ENCODE data around the gene CNTN5.

Gene CNTN5

GRCh38 chr11:99513368-99513767, 492.6 kb downstream of the CNTN5 start:
- TF ChIP-seq BACH2 (CRISPR knock-in tag; IDR thresholded peaks at IDR 0.05; ENCODE audit: borderline replicate concordance) (no peak), ARNTL (CRISPR knock-in tag; IDR thresholded peaks at IDR 0.05; ENCODE audit: borderline replicate concordance, low read depth) (no peak), CSRNP3 (CRISPR knock-in tag; IDR thresholded peaks at IDR 0.05) (no peak), RARB (CRISPR knock-in tag; IDR thresholded peaks at IDR 0.05) (no peak), TCF4 (CRISPR knock-in tag; IDR thresholded peaks at IDR 0.05; ENCODE audit: borderline replicate concordance) (no peak), OSR1 (CRISPR knock-in tag; IDR thresholded peaks at IDR 0.05) (no peak), ESRRG (CRISPR knock-in tag; IDR thresholded peaks at IDR 0.05) (no peak), ZFP30 (CRISPR knock-in tag; IDR thresholded peaks at IDR 0.05) (no peak), CSDC2 (CRISPR knock-in tag; IDR thresholded peaks at IDR 0.05) (no peak), PATZ1 (CRISPR knock-in tag; IDR thresholded peaks at IDR 0.05; ENCODE audit: borderline replicate concordance) (no peak), SNAI2 (CRISPR knock-in tag; IDR thresholded peaks at IDR 0.05) (no peak), ZFP3 (CRISPR knock-in tag; IDR thresholded peaks at IDR 0.05) (no peak), PPARA (CRISPR knock-in tag; IDR thresholded peaks at IDR 0.05; ENCODE audit: borderline replicate concordance) (no peak), GLIS3 (CRISPR knock-in tag; IDR thresholded peaks at IDR 0.05) (no peak), ZNF8 (CRISPR knock-in tag; IDR thresholded peaks at IDR 0.05) (no peak), ZNF565 (CRISPR knock-in tag; conservative IDR thresholded peaks at IDR 0.05; ENCODE audit: low read depth) (no peak)
- TF ChIP-seq, protein P1, sequence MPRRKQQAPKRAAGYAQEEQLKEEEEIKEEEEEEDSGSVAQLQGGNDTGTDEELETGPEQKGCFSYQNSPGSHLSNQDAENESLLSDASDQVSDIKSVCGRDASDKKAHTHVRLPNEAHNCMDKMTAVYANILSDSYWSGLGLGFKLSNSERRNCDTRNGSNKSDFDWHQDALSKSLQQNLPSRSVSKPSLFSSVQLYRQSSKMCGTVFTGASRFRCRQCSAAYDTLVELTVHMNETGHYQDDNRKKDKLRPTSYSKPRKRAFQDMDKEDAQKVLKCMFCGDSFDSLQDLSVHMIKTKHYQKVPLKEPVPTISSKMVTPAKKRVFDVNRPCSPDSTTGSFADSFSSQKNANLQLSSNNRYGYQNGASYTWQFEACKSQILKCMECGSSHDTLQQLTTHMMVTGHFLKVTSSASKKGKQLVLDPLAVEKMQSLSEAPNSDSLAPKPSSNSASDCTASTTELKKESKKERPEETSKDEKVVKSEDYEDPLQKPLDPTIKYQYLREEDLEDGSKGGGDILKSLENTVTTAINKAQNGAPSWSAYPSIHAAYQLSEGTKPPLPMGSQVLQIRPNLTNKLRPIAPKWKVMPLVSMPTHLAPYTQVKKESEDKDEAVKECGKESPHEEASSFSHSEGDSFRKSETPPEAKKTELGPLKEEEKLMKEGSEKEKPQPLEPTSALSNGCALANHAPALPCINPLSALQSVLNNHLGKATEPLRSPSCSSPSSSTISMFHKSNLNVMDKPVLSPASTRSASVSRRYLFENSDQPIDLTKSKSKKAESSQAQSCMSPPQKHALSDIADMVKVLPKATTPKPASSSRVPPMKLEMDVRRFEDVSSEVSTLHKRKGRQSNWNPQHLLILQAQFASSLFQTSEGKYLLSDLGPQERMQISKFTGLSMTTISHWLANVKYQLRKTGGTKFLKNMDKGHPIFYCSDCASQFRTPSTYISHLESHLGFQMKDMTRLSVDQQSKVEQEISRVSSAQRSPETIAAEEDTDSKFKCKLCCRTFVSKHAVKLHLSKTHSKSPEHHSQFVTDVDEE (CRISPR knock-in tag; IDR thresholded peaks at IDR 0.05): no peak
- TF ChIP-seq, protein P2, sequence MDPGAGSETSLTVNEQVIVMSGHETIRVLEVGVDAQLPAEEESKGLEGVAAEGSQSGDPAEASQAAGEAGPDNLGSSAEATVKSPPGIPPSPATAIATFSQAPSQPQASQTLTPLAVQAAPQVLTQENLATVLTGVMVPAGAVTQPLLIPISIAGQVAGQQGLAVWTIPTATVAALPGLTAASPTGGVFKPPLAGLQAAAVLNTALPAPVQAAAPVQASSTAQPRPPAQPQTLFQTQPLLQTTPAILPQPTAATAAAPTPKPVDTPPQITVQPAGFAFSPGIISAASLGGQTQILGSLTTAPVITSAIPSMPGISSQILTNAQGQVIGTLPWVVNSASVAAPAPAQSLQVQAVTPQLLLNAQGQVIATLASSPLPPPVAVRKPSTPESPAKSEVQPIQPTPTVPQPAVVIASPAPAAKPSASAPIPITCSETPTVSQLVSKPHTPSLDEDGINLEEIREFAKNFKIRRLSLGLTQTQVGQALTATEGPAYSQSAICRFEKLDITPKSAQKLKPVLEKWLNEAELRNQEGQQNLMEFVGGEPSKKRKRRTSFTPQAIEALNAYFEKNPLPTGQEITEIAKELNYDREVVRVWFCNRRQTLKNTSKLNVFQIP (CRISPR knock-in tag; IDR thresholded peaks at IDR 0.05; ENCODE audit: borderline replicate concordance, low read depth): no peak
- ATAC-seq: no peak

DNA sequence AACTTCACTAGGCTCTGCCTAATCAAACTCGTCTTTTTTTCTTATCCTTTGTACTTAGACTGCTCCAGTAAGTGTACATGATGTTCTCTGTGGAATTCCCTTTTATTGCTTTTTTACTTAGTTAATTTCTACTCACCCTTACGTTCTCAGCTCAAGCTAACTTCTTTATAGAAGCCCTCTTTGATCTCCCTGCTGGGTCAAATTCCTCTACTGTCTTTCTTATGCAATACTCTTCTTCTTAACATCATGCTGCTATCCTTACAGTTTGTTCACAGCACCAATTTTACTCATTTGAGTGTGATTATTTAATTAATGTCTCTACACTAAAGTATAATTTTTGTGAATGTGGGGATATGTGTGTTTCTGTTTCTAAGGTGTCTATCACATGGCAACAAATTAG, 498.3 kb downstream of the CNTN5 start:
- TF ChIP-seq ZNF565 (CRISPR knock-in tag; conservative IDR thresholded peaks at IDR 0.05; ENCODE audit: low read depth): no peak
- TF ChIP-seq CSDC2 (CRISPR knock-in tag; IDR thresholded peaks at IDR 0.05): no peak
- TF ChIP-seq ZNF70 (CRISPR knock-in tag; IDR thresholded peaks at IDR 0.05): no peak
- no peak for TF ChIP-seq ARNTL (CRISPR knock-in tag; IDR thresholded peaks at IDR 0.05; ENCODE audit: borderline replicate concordance, low read depth)
- TF ChIP-seq CSRNP3 (CRISPR knock-in tag; IDR thresholded peaks at IDR 0.05): no peak
- TF ChIP-seq, protein P3, sequence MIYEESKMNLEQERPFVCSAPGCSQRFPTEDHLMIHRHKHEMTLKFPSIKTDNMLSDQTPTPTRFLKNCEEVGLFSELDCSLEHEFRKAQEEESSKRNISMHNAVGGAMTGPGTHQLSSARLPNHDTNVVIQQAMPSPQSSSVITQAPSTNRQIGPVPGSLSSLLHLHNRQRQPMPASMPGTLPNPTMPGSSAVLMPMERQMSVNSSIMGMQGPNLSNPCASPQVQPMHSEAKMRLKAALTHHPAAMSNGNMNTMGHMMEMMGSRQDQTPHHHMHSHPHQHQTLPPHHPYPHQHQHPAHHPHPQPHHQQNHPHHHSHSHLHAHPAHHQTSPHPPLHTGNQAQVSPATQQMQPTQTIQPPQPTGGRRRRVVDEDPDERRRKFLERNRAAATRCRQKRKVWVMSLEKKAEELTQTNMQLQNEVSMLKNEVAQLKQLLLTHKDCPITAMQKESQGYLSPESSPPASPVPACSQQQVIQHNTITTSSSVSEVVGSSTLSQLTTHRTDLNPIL (CRISPR knock-in tag; IDR thresholded peaks at IDR 0.05; ENCODE audit: low read depth): no peak
- TF ChIP-seq, protein P1 (CRISPR knock-in tag; IDR thresholded peaks at IDR 0.05): no peak
- no peak for TF ChIP-seq ESRRG (CRISPR knock-in tag; IDR thresholded peaks at IDR 0.05)
- TF ChIP-seq RARB (CRISPR knock-in tag; IDR thresholded peaks at IDR 0.05): no peak
- no peak for TF ChIP-seq GLIS3 (CRISPR knock-in tag; IDR thresholded peaks at IDR 0.05)
- no peak for TF ChIP-seq ZFP3 (CRISPR knock-in tag; IDR thresholded peaks at IDR 0.05)
- TF ChIP-seq, protein P2 (CRISPR knock-in tag; IDR thresholded peaks at IDR 0.05; ENCODE audit: borderline replicate concordance, low read depth): no peak
- TF ChIP-seq PPARA (CRISPR knock-in tag; IDR thresholded peaks at IDR 0.05; ENCODE audit: borderline replicate concordance): no peak
- no peak for TF ChIP-seq OSR1 (CRISPR knock-in tag; IDR thresholded peaks at IDR 0.05)
- no peak for TF ChIP-seq ZC3H10 (CRISPR knock-in tag; IDR thresholded peaks at IDR 0.05)
- TF ChIP-seq TCF4 (CRISPR knock-in tag; IDR thresholded peaks at IDR 0.05; ENCODE audit: borderline replicate concordance): no peak
- TF ChIP-seq ZNF8 (CRISPR knock-in tag; IDR thresholded peaks at IDR 0.05): no peak
- no peak for ATAC-seq

Data from SK-N-SH treated with all-trans-retinoic acid at 6 μM for 48 hours (cell line).